GM10266 (cell line): ENCODE results near the gene ULBP2.

Experiments used
- DNase-seq: peaks from one replicate; pipeline ENCODE4 v3.0.0; 2012; ENCODE audit errors: extremely low spot score
- CTCF ChIP-seq: IDR thresholded peaks from 2 replicates; pipeline ENCODE4 v1.5.1; 2012; ENCODE audit warnings: mild to moderate bottlenecking, low read depth; ENCODE audit not compliant: control insufficient read depth, insufficient read depth; ENCODE audit errors: missing control alignments

The ULBP2 gene

DNA sequence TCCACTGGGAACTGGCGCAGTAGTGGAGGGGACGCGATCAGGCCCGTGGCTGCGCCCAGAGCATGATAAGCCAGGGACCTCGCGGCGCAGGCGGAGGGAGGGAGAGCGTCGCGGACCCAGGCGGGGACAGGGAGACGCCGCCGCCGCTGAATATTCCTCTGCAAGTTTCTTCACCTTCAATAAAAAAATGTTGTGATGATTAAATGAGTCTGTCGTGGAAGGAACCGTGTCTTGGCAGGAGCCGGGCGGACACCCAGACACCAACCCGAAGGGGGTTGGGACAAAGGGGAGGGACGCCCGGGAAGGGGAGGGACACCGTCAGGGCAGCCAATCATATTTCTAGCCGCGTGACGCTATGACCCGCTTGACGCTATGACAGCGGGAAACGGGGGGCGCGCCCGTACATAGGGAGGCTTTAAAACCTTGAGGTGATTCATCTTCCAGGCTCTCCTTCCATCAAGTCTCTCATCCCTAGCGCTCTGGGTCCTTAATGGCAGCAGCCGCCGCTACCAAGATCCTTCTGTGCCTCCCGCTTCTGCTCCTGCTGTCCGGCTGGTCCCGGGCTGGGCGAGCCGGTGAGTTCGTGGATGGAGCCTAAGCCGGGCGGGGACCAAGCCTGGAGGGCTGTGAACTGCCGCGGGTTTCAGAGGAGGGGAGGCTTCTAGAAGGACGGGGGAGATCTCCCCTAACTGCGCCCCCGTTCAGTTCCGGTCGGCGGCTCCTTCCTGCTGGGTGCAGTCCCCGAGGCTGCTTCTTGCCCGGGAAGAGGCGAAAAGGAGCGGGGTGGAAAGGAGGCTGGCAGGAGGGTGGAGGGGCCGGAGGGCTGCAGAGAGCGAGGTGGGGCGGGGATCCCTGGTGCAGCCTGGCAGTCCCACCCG lies at the start of gene ULBP2:
TSS of gene ULBP2 (plus strand) at position 432 of the 878 bp plus-strand sequence. CDS start at position 491, 59 bp downstream.
- no peak for TF ChIP-seq CTCF

DNA sequence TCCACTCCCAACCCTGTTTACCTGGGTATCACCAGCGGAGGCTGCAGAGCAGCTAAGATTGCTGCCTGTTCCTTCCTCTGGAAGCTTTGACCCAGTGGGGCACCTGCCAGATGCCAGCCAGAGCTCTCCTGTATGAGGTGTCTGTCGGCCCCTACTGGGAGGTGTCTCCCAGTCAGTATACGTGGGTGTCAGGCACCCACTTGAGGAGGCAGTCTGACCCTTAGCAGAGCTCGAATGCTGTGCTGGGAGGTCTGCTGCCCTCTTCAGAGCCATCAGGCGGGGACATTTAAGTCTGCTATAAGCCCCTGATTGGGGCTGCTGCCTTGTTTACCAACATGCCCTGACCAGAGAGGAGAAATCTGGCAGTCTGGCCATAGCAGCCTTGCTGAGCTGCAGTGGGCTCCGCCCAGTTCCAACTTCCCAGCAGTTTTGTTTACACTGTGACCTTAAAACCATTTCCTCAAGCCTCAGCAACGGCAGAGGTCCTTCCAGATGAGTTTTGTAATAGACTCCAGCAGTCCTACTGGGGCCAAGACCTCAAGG lies 46.7 kb upstream of the ULBP2 start:
- no peak for DNase-seq
- TF ChIP-seq CTCF: no peak

More for the DNA sequence above, at the start of gene ULBP2:
- peak; percentile 78 for DNase-seq

DNA sequence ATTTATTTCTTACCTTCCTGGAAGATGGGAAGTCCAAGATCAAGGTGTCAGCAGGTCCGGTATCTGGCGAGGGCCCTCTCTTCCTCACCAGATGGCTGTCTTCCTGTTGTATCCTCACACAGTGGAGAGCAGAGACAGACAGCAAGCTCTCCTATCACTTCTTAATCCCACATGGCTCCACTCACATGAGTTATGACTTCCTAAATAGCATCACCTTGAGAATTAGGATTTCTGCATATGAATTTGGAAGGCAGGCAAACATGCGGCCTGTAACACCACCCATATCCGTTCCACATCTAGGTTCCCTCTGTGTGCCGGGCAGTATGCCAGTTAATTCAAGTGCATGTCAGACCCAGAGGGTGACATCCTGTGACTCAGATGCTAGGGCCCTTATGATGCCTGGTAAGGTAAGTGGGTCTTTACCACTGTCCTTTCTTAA lies 46.0 kb upstream of the ULBP2 start:
- no peak for DNase-seq
- TF ChIP-seq CTCF: no peak

DNA sequence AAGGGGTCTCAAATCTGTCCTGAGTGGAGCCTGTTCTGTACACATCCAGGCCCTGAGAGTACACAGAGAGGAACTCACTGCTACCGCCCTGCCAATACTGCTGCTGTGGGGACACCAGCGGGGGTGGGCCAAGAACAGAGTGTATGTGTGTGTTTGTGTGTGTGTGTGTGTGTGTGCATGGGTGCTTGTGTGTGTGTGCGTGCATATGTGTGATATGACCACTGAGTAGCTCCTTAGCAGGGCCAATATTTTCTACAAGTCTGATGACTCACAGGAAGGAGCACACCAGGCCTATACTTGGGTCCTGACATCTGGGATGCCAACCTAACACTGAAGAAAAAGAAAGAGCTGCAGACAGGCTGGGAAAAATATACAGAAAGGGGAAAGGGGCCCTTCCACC lies 45.3 kb upstream of the ULBP2 start:
- no peak for DNase-seq

GRCh38 chr6:149897015-149897697 lies 44.7 kb upstream of the ULBP2 start:
- DNase-seq: no peak
- TF ChIP-seq CTCF: no peak

More for the DNA sequence above, 45.3 kb upstream of the ULBP2 start:
- TF ChIP-seq CTCF: no peak

- no peak for TF ChIP-seq CTCF
- no peak for DNase-seq
Measured at GRCh38 chr6:149897855-149898744, 43.7 kb upstream of the ULBP2 start, which contains the start of gene RAET1E. Gene RAET1E (minus strand): TSS chr6:149898113. CDS start chr6:149890901, 7,212 bp downstream.
